ENCODE results near the gene GALNT2. TPM values are rescaled to one million over a fixed set of nuclear protein-coding genes. Genes with fewer than 3 reads are reported as not detected.
A peak's percentile ranks its signal among the peaks of the same experiment; 100 is the strongest.

Gene GALNT2
- total RNA-seq, 1 experiment from 2014 or later, result 152 TPM

GRCh38 chr1:230099465-230099864 is 32.4 kb downstream of the GALNT2 start:
- intact Hi-C loops (cut with micrococcal nuclease; ENCODE audit: unreplicated experiment), result no loop called here
- no peaks in the 10 kb centered on the region; the same call in 1 of the 2 replicates for H3K36me3 ChIP-seq (ENCODE audit: control insufficient read depth, insufficient read depth, low read length)
- no TSS peak for BruUV-seq (replicated peaks)
- in situ Hi-C loops (cut with HindIII; ENCODE audit: low pct_unique_long_range_greater_than_20kb, low sequenced_read_pairs), result no loop called here
- H3K9me3 ChIP-seq (ENCODE audit: control insufficient read depth, insufficient read depth, low read depth, low read length), result no peaks in the 10 kb centered on the region
- no peak for DNase-seq (ENCODE audit: low read depth, low spot score)
- H3K4me3 ChIP-seq (ENCODE audit: low read depth in 2 of 2, low read length in 2 of 2), result no peak overlapping the region
- ATAC-seq, result no peak
- CTCF ChIA-PET, result no interaction called here
- H3K27ac ChIP-seq (ENCODE audit: low read length), result no peak overlapping the region
- no peaks in the 10 kb centered on the region for H3K27me3 ChIP-seq (ENCODE audit: control insufficient read depth, insufficient read depth, low read length)
- no peak for TF ChIP-seq SIN3A (IDR thresholded peaks at IDR 0.05; ENCODE audit: borderline replicate concordance, insufficient read depth, low read depth, low read length)
- TF ChIP-seq CTCF (IDR thresholded peaks at IDR 0.05), result no peak
- no peak for TF ChIP-seq REST (IDR thresholded peaks at IDR 0.05; ENCODE audit: insufficient read depth in 1 of 2, low read depth in 2 of 2, low read length in 1 of 2)
- no peak for TF ChIP-seq POLR2AphosphoS5 (IDR thresholded peaks at IDR 0.05; ENCODE audit: low read depth, low read length)
- no peak for TF ChIP-seq TCF7L2 (IDR thresholded peaks at IDR 0.05; ENCODE audit: low read depth, low read length)
- POLR2A ChIA-PET, result no interaction called here
- H3K4me1 ChIP-seq (ENCODE audit: control insufficient read depth, insufficient read depth, low read length), result peaks cover 34% of the 10 kb centered on the region

GRCh38 chr1:230100932-230101331 is 33.9 kb downstream of the GALNT2 start:
- BruUV-seq (replicated peaks), result no TSS peak

More at GRCh38 chr1:230100932-230101331, 33.9 kb downstream of the GALNT2 start:
- Histone ChIP-seq H3K36me3 (ENCODE audit: control insufficient read depth, insufficient read depth, low read length) (no peaks in the 10 kb centered on the region; the same call in 1 of the 2 replicates), H3K27ac (ENCODE audit: low read length) (peak overlapping the region; percentile 93), H3K27me3 (ENCODE audit: control insufficient read depth, insufficient read depth, low read length) (no peaks in the 10 kb centered on the region), H3K4me3 (ENCODE audit: low read depth in 2 of 2, low read length in 2 of 2) (no peak overlapping the region), H3K4me1 (ENCODE audit: control insufficient read depth, insufficient read depth, low read length) (peaks cover 48% of the 10 kb centered on the region), H3K9me3 (ENCODE audit: control insufficient read depth, insufficient read depth, low read depth, low read length) (no peaks in the 10 kb centered on the region)
- ATAC-seq, result no peak
- TF ChIP-seq POLR2AphosphoS5 (IDR thresholded peaks at IDR 0.05; ENCODE audit: low read depth, low read length), result no peak
- no peak for TF ChIP-seq CTCF (IDR thresholded peaks at IDR 0.05)
- no peak for TF ChIP-seq TCF7L2 (IDR thresholded peaks at IDR 0.05; ENCODE audit: low read depth, low read length)
- no peak for TF ChIP-seq SIN3A (IDR thresholded peaks at IDR 0.05; ENCODE audit: borderline replicate concordance, insufficient read depth, low read depth, low read length)
- TF ChIP-seq REST (IDR thresholded peaks at IDR 0.05; ENCODE audit: insufficient read depth in 1 of 2, low read depth in 2 of 2, low read length in 1 of 2), result no peak
- CTCF ChIA-PET, result no interaction called here
- in situ Hi-C loops (cut with HindIII; ENCODE audit: low pct_unique_long_range_greater_than_20kb, low sequenced_read_pairs) (no loop called here), intact Hi-C loops (cut with micrococcal nuclease; ENCODE audit: unreplicated experiment) (no loop called here)
- DNase-seq (ENCODE audit: low read depth, low spot score), result no peak
- POLR2A ChIA-PET, result no interaction called here
